Activated naive CD8-positive, alpha-beta T cell treated with anti-CD3 and anti-CD28 coated beads, Interleukin-2, amount 10 ng/mL, durations not matched to agents 7 days and 5 days (primary cell): ENCODE data around the gene SLC4A2. TPM values are rescaled to one million over a fixed set of nuclear protein-coding genes. Genes with fewer than 3 reads are reported as not detected.

Source experiments
- ATAC-seq: fragments of 150-1000 bp; cut with Tn5 transposase; one replicate; pipeline ENCODE4 v1.10.0; 2021; ENCODE audit warnings: low read depth, moderate library complexity
- POLR2A ChIA-PET: fragments of 350-600 bp; sonication (Branson Sonifier 250); formaldehyde crosslinking; loops from one replicate; lab custom pipeline; 2021; ENCODE audit warnings: antibody characterized with exemption; lab: Charles Lee
- DNase-seq: peaks from one replicate; pipeline ENCODE4 v3.0.0; 2021
- H3K27ac Mint-ChIP-seq: one replicate; pipeline ENCODE4 v1.8.0; 2022; ENCODE audit warnings: mild to moderate bottlenecking, mixed read lengths
- H3K27me3 Mint-ChIP-seq: one replicate; pipeline ENCODE4 v1.8.0; 2022; ENCODE audit warnings: mild to moderate bottlenecking, moderate library complexity, mixed read lengths
- H3K36me3 Mint-ChIP-seq: one replicate; pipeline ENCODE4 v1.8.0; 2021; ENCODE audit warnings: mild to moderate bottlenecking, mixed read lengths
- H3K4me1 Mint-ChIP-seq: one replicate; pipeline ENCODE4 v1.8.0; 2021; ENCODE audit warnings: mixed read lengths
- H3K4me3 Mint-ChIP-seq: one replicate; pipeline ENCODE4 v1.8.0; 2022; ENCODE audit warnings: mild to moderate bottlenecking, moderate library complexity, mixed read lengths
- H3K9me3 Mint-ChIP-seq: one replicate; pipeline ENCODE4 v1.8.0; 2021; ENCODE audit warnings: mixed read lengths
- total RNA-seq, 2 experiments: library from RNA; stranded (reverse); gene quantifications; one replicate each; pipeline ENCODE4 v1.2.3, GENCODE V29; 2021

The SLC4A2 gene
- total RNA-seq, 2 experiments from 2014 or later, result 86.8 to 89.9 TPM

DNA sequence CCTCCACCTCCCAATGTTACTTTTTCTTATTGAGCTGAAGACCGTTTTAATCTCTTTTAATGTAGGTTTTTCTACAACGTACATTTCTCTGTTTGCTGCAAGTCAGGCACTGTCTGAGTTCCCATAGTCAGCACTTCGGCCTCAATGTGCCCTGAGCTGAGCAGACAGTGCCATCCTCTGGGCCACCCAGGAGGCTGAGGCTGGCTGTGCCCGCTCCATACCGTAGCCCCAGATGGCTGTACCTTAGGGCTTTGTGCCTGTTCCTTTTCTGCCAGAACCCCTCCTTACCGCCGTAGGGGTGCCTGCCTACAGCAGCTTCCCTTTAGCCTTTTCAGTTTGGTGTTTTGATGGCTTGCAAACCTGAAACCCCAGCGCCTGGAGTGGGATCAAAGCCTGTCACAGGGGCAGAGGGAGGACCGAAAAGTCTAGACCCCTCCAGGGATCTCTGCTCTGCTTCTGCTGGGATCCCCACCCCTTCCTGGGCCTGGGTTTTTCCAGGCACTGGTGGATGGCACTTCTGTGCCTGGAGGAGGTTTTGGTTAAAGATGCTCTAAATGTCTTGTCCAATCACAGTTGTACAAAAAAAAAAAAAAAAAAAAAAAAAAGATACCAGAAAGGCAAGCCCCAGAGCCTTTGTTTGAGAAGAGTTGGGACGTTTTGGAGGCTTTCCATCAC, 35.9 kb downstream of the SLC4A2 start:
- DNase-seq (no peak), ATAC-seq (no peak)
- H3K36me3 Mint-ChIP-seq, result no peaks in the 10 kb centered on the region
- no peaks in the 10 kb centered on the region for H3K9me3 Mint-ChIP-seq
- H3K4me3 Mint-ChIP-seq, result no peak overlapping the region
- no peak overlapping the region for H3K27ac Mint-ChIP-seq
- H3K4me1 Mint-ChIP-seq, result no peaks in the 10 kb centered on the region
- no peaks in the 10 kb centered on the region for H3K27me3 Mint-ChIP-seq
- POLR2A ChIA-PET, result no interaction called here

DNA sequence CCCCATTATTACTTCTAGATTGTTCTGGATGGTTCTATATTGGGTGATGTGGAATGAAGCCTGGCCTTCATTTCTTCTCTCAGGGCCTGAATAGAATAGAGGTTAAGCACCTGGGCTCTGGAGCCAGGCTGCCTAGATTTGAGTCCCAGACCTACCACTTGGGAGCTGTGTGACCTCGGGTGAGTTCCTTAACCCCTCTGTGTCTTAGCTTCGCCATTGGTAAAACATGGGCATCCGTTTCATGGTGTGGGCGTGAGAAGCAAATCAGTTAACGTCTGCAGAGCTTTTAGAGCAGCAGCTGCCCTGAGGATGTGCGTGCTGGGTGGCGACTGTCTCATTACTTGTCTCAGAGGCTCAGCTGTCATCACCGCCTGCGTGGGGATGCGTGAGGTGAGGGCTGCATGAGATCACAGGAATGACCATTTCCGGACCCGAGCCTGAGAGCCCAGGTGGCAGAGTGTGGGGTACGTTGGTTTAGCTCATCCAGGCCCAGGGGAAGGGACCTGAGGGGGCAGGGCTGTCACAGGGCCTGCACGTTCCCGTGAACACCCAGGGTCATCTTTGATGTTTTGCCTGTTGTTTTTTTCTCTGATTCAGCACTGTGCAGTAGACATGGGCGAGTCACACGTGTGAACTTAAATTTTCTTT, 36.6 kb downstream of the SLC4A2 start:
- Mint-ChIP-seq H3K36me3 (no peaks in the 10 kb centered on the region), H3K4me3 (no peak overlapping the region), H3K27me3 (no peaks in the 10 kb centered on the region), H3K4me1 (no peaks in the 10 kb centered on the region), H3K27ac (no peak overlapping the region), H3K9me3 (no peaks in the 10 kb centered on the region)
- POLR2A ChIA-PET, result no interaction called here
- no peak for ATAC-seq
- DNase-seq, result no peak

DNA sequence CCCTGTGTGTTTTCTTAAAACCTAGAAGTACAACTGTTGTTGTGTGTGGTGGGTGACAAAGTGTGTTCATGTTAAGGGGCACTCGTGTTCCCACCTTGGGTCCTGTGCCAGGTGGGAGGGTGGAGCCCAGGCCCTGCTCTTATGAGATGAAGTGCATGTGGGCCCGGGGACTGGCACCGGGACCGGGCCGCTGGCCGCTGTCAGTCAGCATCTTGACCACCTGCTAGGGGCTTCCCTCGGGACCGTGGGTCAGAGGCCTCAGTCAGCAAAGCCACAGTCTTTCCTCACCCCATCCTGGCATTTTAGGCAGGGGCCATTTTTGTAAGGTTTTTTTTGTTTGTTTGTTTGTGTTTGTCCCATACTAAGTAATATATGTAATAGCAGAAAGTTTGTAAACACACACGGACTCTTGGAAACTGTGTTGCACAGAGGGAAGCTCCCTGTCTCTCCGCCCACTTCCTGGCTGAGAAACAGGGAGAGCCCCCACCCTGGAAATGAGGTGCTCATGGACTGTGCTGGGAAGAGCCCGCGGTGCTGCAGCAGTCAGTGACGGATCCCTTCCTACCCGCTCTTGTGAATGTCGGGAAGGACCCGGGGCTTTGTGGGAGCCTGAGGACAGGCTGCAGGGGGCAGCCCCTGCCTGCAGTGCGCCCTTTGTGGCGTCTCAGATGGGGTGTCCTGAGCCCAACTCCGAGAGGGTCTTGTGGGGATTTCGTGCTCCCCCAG, 40.3 kb downstream of the SLC4A2 start:
- no peak overlapping the region for H3K27ac Mint-ChIP-seq
- H3K4me1 Mint-ChIP-seq, result no peaks in the 10 kb centered on the region
- H3K4me3 Mint-ChIP-seq, result no peak overlapping the region
- ATAC-seq, result no peak
- POLR2A ChIA-PET, result no interaction called here
- no peaks in the 10 kb centered on the region for H3K36me3 Mint-ChIP-seq
- no peak for DNase-seq
- no peaks in the 10 kb centered on the region for H3K27me3 Mint-ChIP-seq
- no peaks in the 10 kb centered on the region for H3K9me3 Mint-ChIP-seq

DNA sequence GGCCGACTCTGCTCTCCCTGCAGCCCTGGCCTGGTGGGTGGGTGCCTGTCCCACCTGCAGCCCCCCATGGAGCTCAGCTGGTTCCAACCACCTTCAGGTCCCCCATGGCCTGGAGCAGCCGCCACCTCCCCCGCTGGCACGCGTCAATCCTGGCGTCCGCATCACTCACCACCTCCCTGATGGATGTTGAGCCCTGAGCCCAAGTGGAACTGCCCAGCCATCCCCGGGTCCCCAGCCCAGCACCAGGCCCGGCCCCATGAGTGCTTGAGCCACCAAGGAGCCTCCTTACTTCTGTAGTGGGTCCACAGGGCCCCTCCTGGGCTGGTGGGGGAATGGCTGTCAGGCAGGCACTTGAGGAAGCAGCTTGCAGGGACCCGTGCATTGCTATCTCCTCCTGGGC, 41.5 kb downstream of the SLC4A2 start:
- ATAC-seq, result no peak
- POLR2A ChIA-PET, result no interaction called here
- Mint-ChIP-seq H3K36me3 (no peaks in the 10 kb centered on the region), H3K27ac (no peak overlapping the region), H3K27me3 (no peaks in the 10 kb centered on the region), H3K9me3 (no peaks in the 10 kb centered on the region), H3K4me1 (no peaks in the 10 kb centered on the region), H3K4me3 (no peak overlapping the region)
- DNase-seq, result no peak

DNA sequence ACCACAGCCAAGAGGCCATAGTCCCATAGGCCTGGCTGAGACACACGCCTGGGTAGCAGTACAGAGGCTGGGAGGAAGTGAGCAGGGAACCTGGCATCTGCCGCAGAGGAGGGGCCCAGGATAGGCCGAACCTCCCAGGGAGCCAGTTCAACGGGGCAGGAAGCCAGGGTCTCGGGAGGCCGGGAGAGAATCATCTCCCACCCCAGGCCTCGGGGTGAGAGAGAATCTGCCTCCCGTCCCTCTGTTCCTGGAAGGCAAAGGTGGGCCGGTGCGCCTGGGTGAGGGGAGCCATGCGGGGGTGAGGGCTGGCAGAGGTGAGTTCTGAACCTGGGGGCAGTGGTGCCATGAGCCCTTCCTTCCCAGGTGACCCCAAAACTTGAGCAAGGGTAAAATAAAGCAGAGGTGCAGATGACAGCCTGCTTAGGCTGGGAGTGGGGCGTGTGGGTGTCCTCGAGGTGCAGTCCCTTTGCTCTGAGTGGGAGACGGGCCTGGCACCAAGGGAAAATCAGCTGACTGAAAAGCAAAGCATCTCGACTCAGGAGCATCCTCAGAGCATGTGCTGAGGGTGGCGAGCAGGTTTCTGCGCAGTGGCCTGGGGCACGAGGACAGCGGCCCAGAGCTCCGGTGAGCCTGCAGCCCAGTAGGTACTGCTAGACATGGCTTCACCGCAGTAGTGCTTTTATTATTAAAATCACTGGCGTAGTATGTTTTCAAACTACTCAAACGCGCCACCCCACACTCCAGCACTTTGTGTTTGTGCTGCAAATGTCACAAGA, 42.4 kb downstream of the SLC4A2 start:
- POLR2A ChIA-PET, result no interaction called here
- Mint-ChIP-seq H3K4me1 (no peaks in the 10 kb centered on the region), H3K9me3 (no peaks in the 10 kb centered on the region), H3K27me3 (no peaks in the 10 kb centered on the region), H3K4me3 (no peak overlapping the region), H3K27ac (no peak overlapping the region), H3K36me3 (no peaks in the 10 kb centered on the region)
- no peak for DNase-seq
- no peak for ATAC-seq

DNA sequence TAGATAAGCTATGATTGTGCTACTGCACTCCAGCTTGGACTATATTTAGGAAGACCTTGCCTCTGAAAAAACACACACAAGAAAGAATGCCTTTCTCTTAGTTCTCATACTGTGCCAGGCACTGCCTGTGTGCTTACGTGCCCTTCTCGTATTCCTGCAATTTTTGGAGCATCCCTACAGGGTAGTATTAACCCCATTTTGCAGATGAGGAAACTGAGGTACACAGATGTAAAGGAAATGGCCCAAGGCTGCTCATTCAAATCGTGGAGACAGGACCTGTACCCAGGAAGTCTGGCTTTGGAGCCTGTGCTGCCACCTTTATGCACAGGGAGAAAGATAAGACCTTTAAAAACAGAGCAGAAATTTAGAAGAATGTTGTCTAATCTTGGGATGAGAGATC, 43.6 kb downstream of the SLC4A2 start:
- Mint-ChIP-seq H3K4me1 (no peaks in the 10 kb centered on the region), H3K4me3 (no peak overlapping the region), H3K36me3 (no peaks in the 10 kb centered on the region), H3K9me3 (no peaks in the 10 kb centered on the region), H3K27me3 (no peaks in the 10 kb centered on the region), H3K27ac (peak overlapping the region; percentile 13)
- no peak for DNase-seq
- no peak for ATAC-seq
- POLR2A ChIA-PET, result no interaction called here

DNA sequence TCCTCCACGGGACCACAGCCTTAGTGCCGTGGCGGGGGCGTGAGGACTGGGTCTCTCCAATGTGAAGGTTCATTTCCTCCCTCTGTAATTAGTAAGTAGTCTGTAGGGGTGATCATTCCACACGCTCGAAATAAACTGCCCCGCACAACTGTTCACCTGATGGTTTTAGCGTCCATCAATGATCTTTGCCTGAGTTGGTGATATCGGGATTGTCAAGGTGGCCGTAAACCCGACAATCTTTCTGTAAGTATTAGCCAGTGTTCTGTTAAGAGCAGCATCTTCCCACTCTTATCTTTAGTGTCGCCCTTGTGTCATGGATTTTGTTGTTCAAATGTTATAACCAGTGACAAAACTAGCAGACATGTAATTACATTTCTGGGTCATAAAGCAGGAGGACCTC, 44.6 kb downstream of the SLC4A2 start:
- Mint-ChIP-seq H3K9me3 (no peaks in the 10 kb centered on the region), H3K27ac (no peak overlapping the region), H3K4me3 (no peak overlapping the region), H3K36me3 (no peaks in the 10 kb centered on the region), H3K4me1 (no peaks in the 10 kb centered on the region), H3K27me3 (no peaks in the 10 kb centered on the region)
- ATAC-seq (no peak), DNase-seq (no peak)
- POLR2A ChIA-PET, result interaction anchor here (0.9 kb wide), 1 partner anchor 23 kb away, joined by 3 read pairs; the partner anchor contains the start of gene FASTK

DNA sequence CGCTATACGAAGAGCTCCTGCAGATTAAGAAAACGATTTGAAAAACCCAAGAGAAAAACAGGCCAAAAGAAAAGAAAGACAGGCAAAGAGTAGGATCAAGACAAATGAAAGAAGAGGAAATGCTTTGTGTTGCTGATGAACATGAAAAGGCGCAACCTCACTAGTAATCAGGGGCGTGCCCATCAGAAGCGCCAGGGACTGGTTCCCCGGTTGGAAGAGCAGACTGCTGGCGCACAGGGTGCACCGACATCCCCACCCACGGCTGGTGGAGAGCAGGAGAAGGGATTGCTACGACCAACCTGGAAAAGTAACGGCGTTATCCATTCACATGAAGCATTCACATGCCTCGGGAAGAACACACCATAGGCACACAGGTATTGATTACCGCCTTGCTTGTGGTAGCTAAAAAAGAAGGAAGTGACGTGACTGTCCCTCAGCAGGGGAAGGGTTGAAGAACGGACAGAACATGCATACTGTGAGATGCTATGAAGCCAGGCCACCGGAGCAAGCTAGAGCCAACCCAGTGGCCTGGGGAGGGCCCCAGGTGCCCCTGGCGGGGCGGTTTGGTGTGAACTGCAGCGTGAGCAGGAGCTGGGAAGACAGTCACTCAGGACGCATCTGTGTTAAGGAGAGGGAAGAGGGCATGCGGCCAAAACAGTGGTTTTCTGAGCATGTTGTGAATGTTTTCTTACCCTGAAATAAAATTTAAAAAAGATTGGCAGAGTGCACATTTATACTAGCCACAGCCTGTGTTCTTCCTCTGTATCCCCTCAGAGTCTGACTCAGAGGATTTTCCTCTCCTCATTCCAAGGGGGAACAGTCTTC, 45.2 kb downstream of the SLC4A2 start:
- H3K9me3 Mint-ChIP-seq, result no peaks in the 10 kb centered on the region
- POLR2A ChIA-PET, result interaction anchor here (0.5 to 0.9 kb wide), 2 partner anchors 24 to 96 kb away, joined by 3 to 5 read pairs; partner anchors contain the start of gene FASTK
- H3K4me1 Mint-ChIP-seq, result no peaks in the 10 kb centered on the region
- DNase-seq, result no peak
- H3K27me3 Mint-ChIP-seq, result no peaks in the 10 kb centered on the region
- H3K27ac Mint-ChIP-seq, result no peak overlapping the region
- ATAC-seq, result no peak
- H3K36me3 Mint-ChIP-seq, result no peaks in the 10 kb centered on the region
- no peak overlapping the region for H3K4me3 Mint-ChIP-seq

DNA sequence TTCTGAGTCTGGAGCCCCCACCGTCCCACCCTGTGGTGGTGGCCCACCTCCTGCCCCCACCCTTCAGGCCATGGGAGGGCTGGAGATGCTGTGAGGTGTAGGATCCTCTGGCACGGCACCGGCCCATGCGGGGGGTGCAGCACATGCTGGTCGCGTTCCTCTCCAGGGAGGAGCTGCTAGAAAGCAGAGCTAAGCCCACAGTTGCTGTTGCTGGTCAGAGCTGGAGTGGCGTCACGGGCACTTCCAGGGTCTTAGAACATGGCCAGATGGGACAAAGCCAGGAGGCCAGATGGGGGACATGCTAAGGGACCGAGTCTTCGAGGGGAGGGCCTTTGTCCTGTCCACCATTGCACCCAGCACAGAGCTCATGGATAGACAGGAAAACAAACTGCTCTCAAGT, 48.5 kb downstream of the SLC4A2 start:
- H3K27ac Mint-ChIP-seq, result no peak overlapping the region
- peaks cover 3% of the 10 kb centered on the region for H3K4me1 Mint-ChIP-seq
- no peaks in the 10 kb centered on the region for H3K36me3 Mint-ChIP-seq
- DNase-seq (no peak), ATAC-seq (no peak)
- H3K9me3 Mint-ChIP-seq, result no peaks in the 10 kb centered on the region
- no peak overlapping the region for H3K4me3 Mint-ChIP-seq
- POLR2A ChIA-PET, result interaction anchor here (0.6 to 1.3 kb wide), 4 partner anchors 71 to 534 kb away, joined by 3 to 5 read pairs (median 3); no protein-coding TSS in a partner anchor
- H3K27me3 Mint-ChIP-seq, result peaks cover 2% of the 10 kb centered on the region

DNA sequence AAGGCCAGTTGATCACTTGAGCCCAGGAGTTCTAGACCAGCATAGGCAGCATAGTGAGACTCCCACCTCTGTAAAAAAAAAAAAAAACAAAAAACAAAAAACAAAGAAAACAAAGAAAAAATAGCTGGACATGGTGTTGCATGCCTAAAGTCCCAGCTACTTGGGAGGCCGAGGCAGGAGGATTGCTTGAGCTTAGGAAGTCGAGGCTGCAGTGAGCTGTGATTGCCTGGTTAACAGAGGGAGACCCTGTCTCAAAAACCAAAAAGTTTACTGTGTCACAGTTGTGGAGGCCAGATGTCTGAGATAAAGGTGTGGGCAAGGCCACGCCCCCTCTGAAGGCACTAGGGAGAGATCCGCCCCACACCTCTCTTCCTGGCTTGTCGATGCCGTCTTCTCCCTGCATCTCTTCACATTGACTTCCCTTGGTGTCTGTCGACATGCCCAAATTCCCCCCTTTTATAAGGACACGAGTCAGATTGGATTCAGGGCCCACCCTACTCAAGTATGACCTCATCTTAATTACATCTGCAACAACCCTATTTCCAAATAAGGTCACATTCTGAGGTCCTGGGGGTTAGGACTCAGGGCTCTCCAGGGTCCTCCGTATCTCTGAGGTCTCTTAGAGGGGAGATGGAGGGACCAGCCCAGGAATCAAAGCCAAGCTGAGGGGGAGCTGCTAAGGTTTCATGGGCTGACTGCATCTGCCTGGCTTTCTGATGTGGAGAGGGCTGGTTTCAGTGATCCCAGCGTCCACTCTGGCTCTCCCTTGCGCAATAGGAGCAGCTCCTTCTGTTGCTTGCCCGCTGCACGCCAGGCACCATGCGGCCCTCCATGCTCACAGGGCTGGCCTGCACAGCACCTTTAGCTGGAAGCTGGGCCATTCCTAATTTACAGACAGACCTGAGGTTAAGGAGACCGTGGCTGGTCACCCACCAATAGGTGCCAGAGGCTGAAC, 50.0 kb downstream of the SLC4A2 start:
- no peak overlapping the region for H3K27ac Mint-ChIP-seq
- H3K36me3 Mint-ChIP-seq, result no peaks in the 10 kb centered on the region
- POLR2A ChIA-PET, result interaction anchor here (0.7 to 1.3 kb wide), 2 partner anchors 65 to 73 kb away, joined by 3 read pairs; no protein-coding TSS in a partner anchor
- DNase-seq (no peak), ATAC-seq (no peak)
- no peaks in the 10 kb centered on the region for H3K9me3 Mint-ChIP-seq
- peaks cover 3% of the 10 kb centered on the region for H3K4me1 Mint-ChIP-seq
- peaks cover 5% of the 10 kb centered on the region for H3K27me3 Mint-ChIP-seq
- no peak overlapping the region for H3K4me3 Mint-ChIP-seq

DNA sequence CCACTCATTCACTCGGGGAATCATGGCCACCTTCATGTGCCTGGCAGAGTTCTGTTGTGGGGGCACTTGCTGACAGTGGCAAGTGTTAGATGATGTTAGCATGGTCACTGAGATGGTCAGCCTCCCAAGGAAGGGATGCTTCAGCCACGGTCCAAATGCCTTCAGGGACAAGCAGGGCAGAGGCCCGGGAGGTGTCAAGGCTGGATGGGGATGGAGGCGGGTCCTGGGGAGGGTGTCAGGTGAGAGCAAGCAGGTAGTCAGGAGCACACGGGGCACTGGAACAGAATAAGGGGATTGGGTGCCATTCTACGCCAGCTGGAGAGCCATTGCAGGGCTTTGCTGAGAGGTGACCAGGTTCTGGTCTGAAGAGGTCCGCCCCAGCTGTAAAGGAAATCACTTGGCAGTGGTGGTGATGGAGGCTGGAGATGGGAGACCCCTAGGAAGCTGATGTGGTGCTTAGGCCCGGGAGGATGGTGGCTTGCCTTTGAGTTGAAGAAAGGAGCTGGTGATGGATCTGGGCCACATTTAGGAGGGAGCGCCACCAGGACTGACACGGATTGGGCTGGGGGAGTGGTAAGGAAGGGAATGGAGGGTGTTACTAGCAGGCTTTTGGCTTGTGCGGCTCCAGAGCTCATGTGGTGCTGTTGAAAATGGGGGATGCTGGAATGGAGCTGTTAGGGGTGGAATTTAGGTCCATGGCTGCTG, 51.0 kb downstream of the SLC4A2 start:
- H3K4me1 Mint-ChIP-seq, result peaks cover 3% of the 10 kb centered on the region
- no peak for ATAC-seq
- POLR2A ChIA-PET, result interaction anchor here (0.5 to 1.3 kb wide), 2 partner anchors 82 to 242 kb away, joined by 3 to 4 read pairs; partner anchors contain the start of gene ABCB8
- DNase-seq, result no peak
- H3K27ac Mint-ChIP-seq, result no peak overlapping the region
- H3K9me3 Mint-ChIP-seq, result no peaks in the 10 kb centered on the region
- no peaks in the 10 kb centered on the region for H3K36me3 Mint-ChIP-seq
- peaks cover 5% of the 10 kb centered on the region for H3K27me3 Mint-ChIP-seq
- H3K4me3 Mint-ChIP-seq, result no peak overlapping the region
